IPS DF 4.7 (cell line): ENCODE results near the gene FETUB.
"Not testable (repeated sequence)": the region's sequence is repeated elsewhere in the genome, so short reads cannot be mapped to it uniquely, and the experiment has no call there.

Experiments
- DNase-seq: peaks from one replicate; pipeline ENCODE4 v3.0.0-alpha.2; 2013; ENCODE audit warnings: low spot score; ENCODE audit errors: extremely low read depth

FETUB gene

GRCh38 chr3:186669378-186670084, 29.3 kb downstream of the FETUB start:
- DNase-seq = no peak

DNA sequence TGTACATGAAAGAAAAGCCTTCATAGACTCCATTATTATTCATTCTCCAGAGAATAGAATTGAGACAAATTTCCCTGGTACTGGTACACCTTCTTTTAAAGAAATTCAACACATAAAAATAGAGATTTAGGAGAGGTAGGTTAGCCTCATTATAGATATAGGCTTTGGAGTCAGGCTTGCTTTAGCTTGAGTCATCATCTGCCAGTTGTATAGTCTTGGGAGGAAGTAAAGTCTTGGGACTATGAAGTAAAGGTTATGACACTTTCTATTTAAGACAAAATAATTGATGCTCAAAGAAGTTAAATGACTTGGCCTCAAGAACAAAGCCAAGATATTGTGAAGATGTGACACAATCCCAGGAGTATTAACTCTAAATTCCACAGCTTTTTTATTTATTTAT, 30.0 kb downstream of the FETUB start:
- no peak for DNase-seq

DNA sequence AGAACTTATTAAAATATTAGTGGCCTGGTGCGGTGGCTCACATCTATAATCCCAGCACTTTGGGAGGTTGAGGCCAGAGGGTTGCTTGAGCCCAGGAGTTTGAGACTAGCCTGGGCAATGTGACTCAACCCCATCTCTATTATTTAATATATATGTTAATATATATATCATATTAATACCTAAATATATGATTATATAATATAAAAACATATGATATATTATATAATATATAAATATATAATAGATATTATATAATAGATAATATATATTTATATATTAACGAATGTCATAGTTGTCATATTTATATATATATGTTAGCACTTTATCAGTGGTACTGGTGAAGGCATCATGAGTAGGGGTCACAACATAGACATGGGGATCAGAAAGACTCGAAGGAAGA, 30.9 kb downstream of the FETUB start:
- no peak for DNase-seq

GRCh38 chr3:186678604-186679003, 38.4 kb downstream of the FETUB start:
- no peak for DNase-seq

DNA sequence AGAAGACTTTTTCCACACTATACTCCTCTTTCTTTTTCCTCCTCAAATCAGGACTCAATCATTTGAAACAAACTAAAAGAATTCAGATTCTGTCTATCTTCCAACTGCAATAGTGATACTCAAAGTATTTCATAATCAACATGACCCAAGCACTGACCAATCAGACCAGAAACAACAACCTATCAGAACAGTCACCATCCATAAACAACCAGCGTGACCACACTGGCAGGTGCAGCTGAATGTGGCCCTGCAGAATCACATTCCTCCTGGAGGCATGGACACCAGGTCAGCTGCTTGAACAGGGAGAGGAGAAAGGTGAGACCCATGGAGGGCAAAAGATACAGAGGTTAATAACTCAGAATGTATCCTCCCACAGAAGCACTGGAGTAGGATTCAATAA, 39.0 kb downstream of the FETUB start:
- no peak for DNase-seq

DNA sequence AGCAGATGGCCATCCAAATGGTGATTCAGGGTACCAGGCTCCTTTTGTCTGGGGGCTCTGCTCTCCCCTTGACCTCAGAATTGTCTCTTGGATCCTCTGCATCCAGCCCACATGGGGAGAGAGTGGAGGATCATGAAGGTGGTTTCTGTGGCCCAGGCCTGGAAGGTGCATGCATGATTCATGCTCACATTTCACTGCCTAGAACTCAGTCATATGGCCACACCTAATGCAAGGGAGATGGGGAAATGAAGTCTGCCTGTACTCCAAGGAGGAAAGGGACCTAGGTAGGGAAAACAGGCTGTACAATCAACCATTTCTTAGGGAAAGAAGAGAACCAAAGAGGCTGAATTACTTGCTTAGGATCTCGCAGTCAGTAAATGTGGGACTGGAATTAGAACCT, 40.7 kb downstream of the FETUB start:
- DNase-seq = no peak

GRCh38 chr3:186682812-186683211, 42.6 kb downstream of the FETUB start:
- no peak for DNase-seq

DNA sequence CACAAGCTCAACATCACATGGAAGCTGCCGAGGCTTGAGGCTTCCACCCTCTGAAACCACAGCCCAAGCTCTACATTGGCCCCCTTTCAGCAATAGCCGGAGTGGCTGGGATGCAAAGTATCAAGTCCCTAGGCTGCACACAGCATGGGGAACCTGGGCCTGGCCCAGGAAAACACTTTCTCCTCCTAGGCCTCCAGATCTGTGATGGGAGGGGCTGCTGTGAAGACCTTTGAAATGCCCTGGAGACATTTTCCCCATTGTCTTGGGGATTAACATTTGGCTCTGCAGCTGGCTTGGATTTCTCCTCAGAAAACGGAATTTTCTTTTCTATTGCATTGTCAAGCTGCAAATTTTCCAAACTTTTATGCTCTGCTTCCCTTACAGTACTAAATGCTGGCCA, 43.8 kb downstream of the FETUB start:
- no peak for DNase-seq

- not testable (repeated sequence) for DNase-seq
These were observed 46.3 kb downstream of the FETUB start for GRCh38 chr3:186686475-186686874.

GRCh38 chr3:186687120-186687651, 47.0 kb downstream of the FETUB start:
- DNase-seq = no peak

DNA sequence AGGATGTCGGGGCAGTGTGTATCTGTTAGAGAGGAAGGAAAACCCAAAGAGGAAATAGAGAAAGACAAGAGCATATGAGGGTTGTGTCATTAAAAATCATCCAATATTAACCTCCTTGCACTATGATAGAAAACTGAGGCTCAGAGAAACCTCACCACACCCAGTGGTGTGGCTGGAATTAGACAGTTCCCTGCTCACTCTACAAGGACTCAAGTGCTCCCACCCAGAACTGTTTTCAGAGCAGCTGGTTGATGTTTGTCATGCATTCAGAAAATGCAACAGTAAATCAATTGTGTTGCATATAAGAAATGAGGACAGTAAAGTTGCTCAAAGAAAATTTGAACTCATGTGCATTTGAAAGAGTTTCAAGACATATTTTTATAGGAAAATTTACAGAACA, 50.1 kb downstream of the FETUB start:
- not testable (repeated sequence) for DNase-seq

- no peak for DNase-seq
These were observed 51.5 kb downstream of the FETUB start for GRCh38 chr3:186691676-186692075.

GRCh38 chr3:186693843-186694242, 53.6 kb downstream of the FETUB start:
- no peak for DNase-seq

GRCh38 chr3:186694288-186695032, 54.3 kb downstream of the FETUB start:
- no peak for DNase-seq

DNA sequence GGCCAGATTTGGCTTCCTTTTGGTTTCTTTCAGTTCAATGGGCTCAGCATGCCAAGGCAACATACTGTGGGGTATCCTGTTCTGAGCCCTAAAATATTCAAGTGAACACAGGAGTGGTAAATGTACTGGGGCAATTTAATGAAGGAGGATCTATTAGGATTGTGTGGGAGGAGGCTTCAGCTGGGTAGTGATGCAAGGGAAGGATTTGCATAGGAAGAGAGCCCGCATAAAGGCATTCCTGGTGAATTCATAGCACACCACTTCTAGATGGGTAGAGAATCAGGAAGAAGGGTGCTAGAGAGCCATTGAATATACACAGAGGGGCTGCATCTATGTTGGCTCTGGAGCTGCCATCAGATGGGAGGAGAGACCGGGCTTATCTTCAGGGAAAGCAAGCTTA, 56.3 kb downstream of the FETUB start:
- no peak for DNase-seq

DNA sequence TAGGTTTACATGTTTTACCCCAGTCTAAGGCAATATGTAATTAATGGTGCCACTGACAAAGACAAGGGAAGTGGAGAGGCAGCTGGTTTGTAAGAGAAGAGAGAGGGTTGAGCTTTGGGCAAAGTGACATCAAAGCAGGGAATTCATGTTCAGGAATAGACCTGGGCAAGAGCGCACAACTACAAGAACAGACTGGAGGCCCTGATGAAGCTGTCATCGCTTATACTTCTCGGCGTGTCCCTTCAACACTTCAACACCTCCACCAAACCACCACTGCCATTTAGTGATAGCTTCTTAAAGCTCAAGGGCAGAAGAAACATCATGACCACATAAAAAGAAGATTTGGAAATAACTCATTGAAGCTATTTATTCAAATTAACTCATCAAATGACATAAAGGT, 57.3 kb downstream of the FETUB start:
- no peak for DNase-seq

GRCh38 chr3:186700267-186700666, 60.1 kb downstream of the FETUB start:
- DNase-seq = no peak

- not testable (repeated sequence) for DNase-seq
These were observed 62.3 kb downstream of the FETUB start for GRCh38 chr3:186702451-186702850.
